Neuron (in vitro differentiated cells): ENCODE measurements around the gene IFI6.
"Not testable (repeated sequence)": the region's sequence is repeated elsewhere in the genome, so short reads cannot be mapped to it uniquely, and the experiment has no call there.

ENCODE experiments used
- H2AFZ ChIP-seq: one replicate; pipeline ENCODE4 v1.6.1; 2013; ENCODE audit warnings: low read depth, mild to moderate bottlenecking, inconsistent platforms, low read length, moderate library complexity
- H3K27me3 ChIP-seq: one replicate; pipeline ENCODE4 v1.6.1; 2013; ENCODE audit warnings: low read length; ENCODE audit not compliant: insufficient read depth
- H3K36me3 ChIP-seq: one replicate; pipeline ENCODE4 v1.6.1; 2013; ENCODE audit warnings: low read length; ENCODE audit not compliant: insufficient read depth
- H3K4me1 ChIP-seq: one replicate; pipeline ENCODE4 v1.6.1; 2013; ENCODE audit warnings: low read length; ENCODE audit not compliant: insufficient read depth
- H3K4me3 ChIP-seq: 2 replicates; pipeline ENCODE4 v1.5.1; 2013; ENCODE audit warnings: mild to moderate bottlenecking, low read length, moderate library complexity
- H3K9me3 ChIP-seq: one replicate; pipeline ENCODE4 v1.6.1; 2013; ENCODE audit warnings: low read length

IFI6 gene

DNA sequence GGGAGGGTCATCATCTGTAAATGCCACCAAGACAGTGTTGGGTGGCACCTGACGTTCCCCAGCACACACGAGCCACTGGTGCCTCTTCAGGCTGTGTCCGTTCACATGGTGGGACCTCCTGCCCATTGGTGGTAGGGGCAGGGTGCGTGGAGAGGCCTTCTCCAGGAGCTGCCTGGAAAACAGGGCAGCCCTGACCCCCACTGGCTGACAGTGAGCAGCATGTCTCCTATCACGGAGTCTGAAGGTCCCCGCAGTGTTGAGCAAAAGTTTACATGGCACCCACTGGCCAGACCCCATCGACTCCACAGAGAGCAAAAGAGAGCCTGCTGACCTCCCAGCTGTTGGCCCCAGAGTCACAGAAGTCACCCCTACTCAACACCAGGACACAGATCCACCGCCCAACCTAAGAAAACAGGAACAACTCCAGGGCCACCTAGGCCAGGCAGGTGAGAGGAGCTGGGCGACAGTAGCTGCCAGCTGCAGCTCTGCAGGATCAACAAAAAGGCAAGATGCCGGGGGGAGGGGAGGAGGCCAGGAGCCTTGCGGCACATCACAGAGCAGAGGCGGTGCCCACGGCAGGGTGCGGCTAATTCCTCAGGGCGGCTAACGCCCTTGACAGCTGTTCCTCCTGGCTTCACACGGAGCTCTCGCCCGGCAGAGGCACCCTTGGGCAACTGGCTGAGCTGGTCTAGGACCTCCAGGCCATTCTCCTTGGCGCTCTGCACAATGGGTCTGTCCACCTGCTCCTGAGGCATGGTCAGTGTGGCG, 14.4 kb upstream of the IFI6 start:
- H2AFZ ChIP-seq: no peak overlapping the region
- no peaks in the 10 kb centered on the region for H3K36me3 ChIP-seq
- peaks cover 3% of the 10 kb centered on the region for H3K4me1 ChIP-seq
- H3K4me3 ChIP-seq: no peak overlapping the region
- H3K27me3 ChIP-seq: peaks cover 7% of the 10 kb centered on the region
- H3K9me3 ChIP-seq: no peaks in the 10 kb centered on the region

GRCh38 chr1:27684176-27684575, 12.2 kb upstream of the IFI6 start:
- Histone ChIP-seq H3K36me3 (no peaks in the 10 kb centered on the region), H3K4me1 (no peaks in the 10 kb centered on the region)

GRCh38 chr1:27682351-27682944, 10.5 kb upstream of the IFI6 start:
- peaks cover 3% of the 10 kb centered on the region for H3K9me3 ChIP-seq
- no peaks in the 10 kb centered on the region for H3K4me1 ChIP-seq
- H2AFZ ChIP-seq: no peak overlapping the region
- no peaks in the 10 kb centered on the region for H3K27me3 ChIP-seq
- H3K4me3 ChIP-seq: no peak overlapping the region
- no peaks in the 10 kb centered on the region for H3K36me3 ChIP-seq

More at GRCh38 chr1:27684176-27684575, 12.2 kb upstream of the IFI6 start:
- H2AFZ ChIP-seq: no peak overlapping the region
- no peak overlapping the region for H3K4me3 ChIP-seq
- peaks cover 5% of the 10 kb centered on the region for H3K27me3 ChIP-seq
- peaks cover 3% of the 10 kb centered on the region for H3K9me3 ChIP-seq

GRCh38 chr1:27681580-27681979, 9.6 kb upstream of the IFI6 start:
- H3K4me1 ChIP-seq, H3K27me3 ChIP-seq, H3K9me3 ChIP-seq, H3K36me3 ChIP-seq, H2AFZ ChIP-seq, H3K4me3 ChIP-seq: not testable (repeated sequence)

- H2AFZ ChIP-seq, H3K36me3 ChIP-seq, H3K27me3 ChIP-seq, H3K9me3 ChIP-seq, H3K4me3 ChIP-seq, H3K4me1 ChIP-seq: not testable (repeated sequence)
Observed at GRCh38 chr1:27680225-27680791, 8.3 kb upstream of the IFI6 start.

- H3K36me3 ChIP-seq: no peaks in the 10 kb centered on the region
- no peaks in the 10 kb centered on the region for H3K27me3 ChIP-seq
- H2AFZ ChIP-seq: no peak overlapping the region
- H3K9me3 ChIP-seq: peaks cover 3% of the 10 kb centered on the region
- H3K4me1 ChIP-seq: no peaks in the 10 kb centered on the region
- H3K4me3 ChIP-seq: no peak overlapping the region
Observed at GRCh38 chr1:27678747-27679146, 6.8 kb upstream of the IFI6 start.

GRCh38 chr1:27676410-27676809, 4.4 kb upstream of the IFI6 start:
- Histone ChIP-seq H2AFZ (no peak overlapping the region), H3K4me3 (no peak overlapping the region), H3K4me1 (peaks cover 12% of the 10 kb centered on the region), H3K36me3 (no peaks in the 10 kb centered on the region), H3K27me3 (no peaks in the 10 kb centered on the region), H3K9me3 (peaks cover 3% of the 10 kb centered on the region)

GRCh38 chr1:27672750-27673112, 739 bp upstream of the IFI6 start:
- Histone ChIP-seq H3K4me1 (peaks cover 12% of the 10 kb centered on the region), H3K27me3 (no peaks in the 10 kb centered on the region), H2AFZ (peak overlapping the region; percentile 60), H3K36me3 (no peaks in the 10 kb centered on the region), H3K9me3 (no peaks in the 10 kb centered on the region), H3K4me3 (peak overlapping the region; percentile 52)

DNA sequence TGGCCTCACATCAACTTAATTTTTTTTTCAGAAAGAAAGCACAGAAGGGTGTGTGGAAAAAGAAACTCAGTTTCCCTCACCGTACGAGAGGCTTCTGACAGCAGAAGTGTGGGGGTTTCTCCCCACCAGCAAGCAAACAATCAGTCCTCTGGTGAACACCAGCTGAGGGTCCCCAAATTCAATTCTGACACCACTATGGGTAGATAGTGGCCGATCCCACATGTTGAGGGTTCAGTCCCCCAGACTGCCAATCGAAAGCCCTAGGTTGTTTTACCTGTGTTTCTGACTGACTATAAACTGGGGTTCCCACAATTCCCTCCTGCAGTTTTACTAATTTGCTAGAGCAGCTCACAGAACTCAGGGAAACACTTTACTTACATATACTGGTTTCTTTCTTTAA, 2.1 kb downstream of the IFI6 start:
- H3K4me3 ChIP-seq: no peak overlapping the region
- peaks cover 12% of the 10 kb centered on the region for H3K4me1 ChIP-seq
- no peaks in the 10 kb centered on the region for H3K36me3 ChIP-seq
- H3K9me3 ChIP-seq: no peaks in the 10 kb centered on the region
- H2AFZ ChIP-seq: no peak overlapping the region
- no peaks in the 10 kb centered on the region for H3K27me3 ChIP-seq

GRCh38 chr1:27668808-27669723, 2.9 kb downstream of the IFI6 start:
- Histone ChIP-seq H3K4me3 (no peak overlapping the region), H3K4me1 (peaks cover 12% of the 10 kb centered on the region), H2AFZ (no peak overlapping the region), H3K27me3 (no peaks in the 10 kb centered on the region), H3K9me3 (no peaks in the 10 kb centered on the region), H3K36me3 (no peaks in the 10 kb centered on the region)

DNA sequence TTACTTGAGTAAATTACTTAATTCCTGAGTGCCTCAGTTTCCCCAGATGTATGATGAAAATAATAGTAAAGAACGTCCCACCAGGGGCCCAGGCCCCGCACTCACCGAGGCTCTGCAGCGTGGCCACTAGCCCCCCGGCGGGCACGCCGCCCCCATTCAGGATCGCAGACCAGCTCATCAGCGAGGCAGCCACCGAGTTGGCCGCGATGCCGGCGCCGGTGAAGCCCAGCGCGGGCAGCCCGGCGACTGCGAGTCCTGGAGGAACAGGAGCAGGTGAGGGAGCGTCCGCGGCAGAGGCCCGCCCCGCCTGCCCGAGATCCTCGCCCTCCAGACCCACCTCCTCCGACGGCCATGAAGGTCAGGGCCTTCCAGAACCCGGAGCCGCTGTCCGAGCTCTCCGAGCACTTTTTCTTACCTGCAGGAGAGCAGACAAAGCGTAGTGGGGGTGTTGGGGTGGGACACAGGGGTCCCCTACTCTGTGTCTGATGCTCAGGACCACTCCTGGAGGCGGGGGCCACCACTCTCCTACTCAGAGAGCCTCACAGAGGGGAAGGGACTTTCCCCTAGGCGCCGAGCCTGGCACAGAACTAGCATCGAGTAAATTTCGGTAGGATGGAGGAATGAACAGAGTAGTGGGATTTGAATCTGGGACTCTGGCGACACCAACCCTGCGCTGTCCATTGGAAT, 3.7 kb downstream of the IFI6 start:
- Histone ChIP-seq H3K9me3 (no peaks in the 10 kb centered on the region), H3K4me1 (peaks cover 12% of the 10 kb centered on the region), H3K27me3 (no peaks in the 10 kb centered on the region), H3K36me3 (no peaks in the 10 kb centered on the region), H3K4me3 (no peak overlapping the region), H2AFZ (no peak overlapping the region)

DNA sequence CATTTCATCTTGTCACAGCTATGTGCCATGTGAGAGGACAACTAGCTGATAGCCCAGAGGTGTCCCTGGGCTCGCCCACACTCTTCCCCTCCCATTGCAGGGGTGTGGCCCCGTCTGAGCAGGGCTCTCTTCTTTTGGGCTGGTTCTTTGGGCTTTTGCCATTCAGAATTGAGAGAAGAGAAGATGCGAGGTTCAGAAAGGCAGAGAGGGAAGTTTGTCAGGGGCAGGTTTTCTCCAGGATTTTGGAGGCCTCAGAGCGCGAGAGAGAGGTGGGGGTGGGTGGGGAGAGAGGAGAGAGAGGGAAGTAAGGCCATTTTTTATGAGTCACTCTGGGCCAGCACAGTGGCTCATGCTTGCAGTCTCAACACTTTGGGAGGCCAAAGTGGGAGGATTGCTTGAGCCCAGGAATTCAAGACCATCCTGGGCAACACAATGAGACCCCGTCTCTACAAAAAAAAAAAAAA, 5.2 kb downstream of the IFI6 start:
- Histone ChIP-seq H3K36me3 (no peaks in the 10 kb centered on the region), H3K4me3 (no peak overlapping the region), H2AFZ (no peak overlapping the region), H3K9me3 (no peaks in the 10 kb centered on the region), H3K27me3 (no peaks in the 10 kb centered on the region), H3K4me1 (peaks cover 10% of the 10 kb centered on the region)
